HEK293 (cell line): Measurements from ENCODE around the gene SREBF1.

Experiments used
- CTCF ChIP-seq: fragments of 450-650 bp; formaldehyde crosslinking; IDR thresholded peaks from 2 replicates; pipeline ENCODE4 v1.5.1; 2016; ENCODE audit warnings: missing biosample characterization, missing genetic modification characterization
- ZNF211 ChIP-seq: fragments of 450-650 bp; formaldehyde crosslinking; IDR thresholded peaks from 2 replicates; pipeline ENCODE4 v1.5.1; 2016; ENCODE audit warnings: low read depth, missing biosample characterization, missing genetic modification characterization
- ZNF530 ChIP-seq: fragments of 450-650 bp; formaldehyde crosslinking; IDR thresholded peaks from 2 replicates; pipeline ENCODE4 v1.5.1; 2016; ENCODE audit warnings: low read depth, missing biosample characterization, missing genetic modification characterization
- TF ChIP-seq, protein P1 (sequence below): fragments of 450-650 bp; formaldehyde crosslinking; IDR thresholded peaks from 2 replicates; pipeline ENCODE4 v1.5.1; 2016; ENCODE audit warnings: missing biosample characterization, missing genetic modification characterization, low read depth

- TF ChIP-seq CTCF (no peak), ZNF211 (tag by site-specific recombination) (no peak), ZNF530 (no peak)
- TF ChIP-seq, protein P1, sequence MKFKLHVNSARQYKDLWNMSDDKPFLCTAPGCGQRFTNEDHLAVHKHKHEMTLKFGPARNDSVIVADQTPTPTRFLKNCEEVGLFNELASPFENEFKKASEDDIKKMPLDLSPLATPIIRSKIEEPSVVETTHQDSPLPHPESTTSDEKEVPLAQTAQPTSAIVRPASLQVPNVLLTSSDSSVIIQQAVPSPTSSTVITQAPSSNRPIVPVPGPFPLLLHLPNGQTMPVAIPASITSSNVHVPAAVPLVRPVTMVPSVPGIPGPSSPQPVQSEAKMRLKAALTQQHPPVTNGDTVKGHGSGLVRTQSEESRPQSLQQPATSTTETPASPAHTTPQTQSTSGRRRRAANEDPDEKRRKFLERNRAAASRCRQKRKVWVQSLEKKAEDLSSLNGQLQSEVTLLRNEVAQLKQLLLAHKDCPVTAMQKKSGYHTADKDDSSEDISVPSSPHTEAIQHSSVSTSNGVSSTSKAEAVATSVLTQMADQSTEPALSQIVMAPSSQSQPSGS (tag by site-specific recombination) = no peak
These were observed 59.9 kb downstream of the SREBF1 start for GRCh38 chr17:17776889-17777288.
